Neural progenitor cell (in vitro differentiated cells): ENCODE results near the gene CNNM2. TPM values are rescaled to one million over a fixed set of nuclear protein-coding genes. Genes with fewer than 3 reads are reported as not detected.

ENCODE experiments used
- DNase-seq: peaks from one replicate; pipeline ENCODE4 v3.0.0-alpha.2; 2016; ENCODE audit warnings: low spot score
- H2AFZ ChIP-seq: fragments of 200-600 bp; sonication (generic); replicated peaks from 2 replicates; pipeline ENCODE4 v1.6.1; 2016; ENCODE audit warnings: antibody characterized with exemption
- H3F3A ChIP-seq: fragments of 200-600 bp; sonication (generic); 2 replicates; pipeline ENCODE4 v1.6.1; 2016; ENCODE audit warnings: antibody characterized with exemption, low read depth
- H3K27ac ChIP-seq: fragments of 200-600 bp; sonication (generic); 2 replicates; pipeline ENCODE4 v1.5.1; 2016; ENCODE audit warnings: mild to moderate bottlenecking
- H3K27me3 ChIP-seq: fragments of 200-600 bp; sonication (generic); 2 replicates; pipeline ENCODE4 v1.6.1; 2016; ENCODE audit warnings: mild to moderate bottlenecking, moderate library complexity
- H3K36me3 ChIP-seq: fragments of 200-600 bp; sonication (generic); 2 replicates; pipeline ENCODE4 v1.5.1; 2016
- H3K4me1 ChIP-seq: fragments of 200-600 bp; sonication (generic); 2 replicates; pipeline ENCODE4 v1.6.1; 2016; ENCODE audit warnings: mixed run types
- H3K4me2 ChIP-seq: fragments of 200-600 bp; sonication (generic); 2 replicates; pipeline ENCODE4 v1.6.1; 2016
- H3K4me3 ChIP-seq: fragments of 200-600 bp; sonication (generic); 2 replicates; pipeline ENCODE4 v1.5.1; 2016
- H3K79me2 ChIP-seq: fragments of 200-600 bp; sonication (generic); 2 replicates; pipeline ENCODE4 v1.6.1; 2016; ENCODE audit warnings: low read depth
- H3K9ac ChIP-seq: fragments of 200-600 bp; sonication (generic); 2 replicates; pipeline ENCODE4 v1.6.1; 2016
- H3K9me3 ChIP-seq: fragments of 200-600 bp; sonication (generic); 2 replicates; pipeline ENCODE4 v1.5.1; 2016; ENCODE audit warnings: low read depth
- H4K20me1 ChIP-seq: fragments of 200-600 bp; sonication (generic); 2 replicates; pipeline ENCODE4 v1.6.1; 2016; ENCODE audit warnings: low read depth
- H3K27ac Mint-ChIP-seq: 3 replicates; pipeline ENCODE4 v1.8.0; 2021; ENCODE audit warnings: mixed read lengths
- H3K27me3 Mint-ChIP-seq: 2 replicates; pipeline ENCODE4 v1.8.0; 2022; ENCODE audit warnings: low read depth, mild to moderate bottlenecking, inconsistent platforms, moderate library complexity, mixed read lengths; ENCODE audit not compliant: insufficient read depth
- H3K36me3 Mint-ChIP-seq: 3 replicates; pipeline ENCODE4 v1.8.0; 2021; ENCODE audit warnings: mixed read lengths
- H3K4me1 Mint-ChIP-seq: 3 replicates; pipeline ENCODE4 v1.8.0; 2021; ENCODE audit warnings: mixed read lengths
- H3K4me3 Mint-ChIP-seq: 3 replicates; pipeline ENCODE4 v1.8.0; 2021; ENCODE audit warnings: mild to moderate bottlenecking, moderate library complexity, mixed read lengths
- H3K9me3 Mint-ChIP-seq: 3 replicates; pipeline ENCODE4 v1.8.0; 2020; ENCODE audit warnings: mixed read lengths
- CTCF ChIP-seq: fragments of 200-600 bp; sonication (generic); IDR thresholded peaks from 2 replicates; pipeline ENCODE4 v1.5.1; 2017; ENCODE audit warnings: antibody characterized with exemption, mild to moderate bottlenecking
- EZH2 ChIP-seq: fragments of 200-600 bp; sonication (generic); IDR thresholded peaks from 2 replicates; pipeline ENCODE4 v1.6.1; 2017; ENCODE audit warnings: antibody characterized with exemption, mild to moderate bottlenecking, moderate library complexity
- EZH2phosphoT487 ChIP-seq: fragments of 200-600 bp; sonication (generic); IDR thresholded peaks from 2 replicates; pipeline ENCODE4 v1.6.1; 2017; ENCODE audit warnings: antibody characterized with exemption
- total RNA-seq: library from RNA; depleted of rRNA; stranded (reverse); fragments of >200 nt; gene quantifications from 2 replicates; pipeline ENCODE4 v1.2.3, GENCODE V29; 2015; ENCODE audit warnings: low replicate concordance

Gene CNNM2
- total RNA-seq, 1 donor from 2014 or later, result 11.4 TPM

GRCh38 chr10:103111918-103112877, 194.1 kb downstream of the CNNM2 start:
- H3K27ac Mint-ChIP-seq, result no peak overlapping the region
- Histone ChIP-seq H3K27ac (peak overlapping the region; percentile 57), H3K79me2 (peaks cover 5% of the 10 kb centered on the region)

GRCh38 chr10:103114876-103115275, 196.8 kb downstream of the CNNM2 start:
- Histone ChIP-seq H4K20me1 (no peaks in the 10 kb centered on the region), H3K36me3 (no peaks in the 10 kb centered on the region), H3F3A (no peaks in the 10 kb centered on the region), H3K27me3 (no peaks in the 10 kb centered on the region), H3K4me2 (no peak overlapping the region), H3K9me3 (no peaks in the 10 kb centered on the region), H3K4me3 (no peak overlapping the region), H3K79me2 (peaks cover 8% of the 10 kb centered on the region), H3K4me1 (peaks cover 22% of the 10 kb centered on the region), H3K9ac (no peak overlapping the region), H2AFZ (no peak overlapping the region), H3K27ac (no peak overlapping the region)
- H3K27ac Mint-ChIP-seq, result no peak overlapping the region
- DNase-seq, result no peak
- TF ChIP-seq CTCF (no peak), EZH2phosphoT487 (no peak), EZH2 (no peak)
- no peaks in the 10 kb centered on the region for H3K27me3 Mint-ChIP-seq
- H3K36me3 Mint-ChIP-seq, result peaks cover 2% of the 10 kb centered on the region
- H3K9me3 Mint-ChIP-seq, result no peaks in the 10 kb centered on the region
- no peak overlapping the region for H3K4me3 Mint-ChIP-seq
- H3K4me1 Mint-ChIP-seq, result peaks cover 6% of the 10 kb centered on the region

More at GRCh38 chr10:103111918-103112877, 194.1 kb downstream of the CNNM2 start:
- DNase-seq, result no peak
- no peaks in the 10 kb centered on the region for H3K9me3 ChIP-seq
- H3K36me3 Mint-ChIP-seq, result peaks cover 8% of the 10 kb centered on the region
- no peaks in the 10 kb centered on the region for H3K27me3 ChIP-seq
- no peak overlapping the region for H2AFZ ChIP-seq
- no peaks in the 10 kb centered on the region for H3K27me3 Mint-ChIP-seq
- H3K4me3 Mint-ChIP-seq, result no peak overlapping the region
- H3K36me3 ChIP-seq, result no peaks in the 10 kb centered on the region
- H3F3A ChIP-seq, result no peaks in the 10 kb centered on the region
- peaks cover 6% of the 10 kb centered on the region for H3K4me1 Mint-ChIP-seq
- H4K20me1 ChIP-seq, result no peaks in the 10 kb centered on the region
- peaks cover 19% of the 10 kb centered on the region for H3K4me1 ChIP-seq
- TF ChIP-seq CTCF (no peak), EZH2phosphoT487 (no peak), EZH2 (no peak)
- peak overlapping the region; percentile 48 for H3K4me2 ChIP-seq
- no peaks in the 10 kb centered on the region for H3K9me3 Mint-ChIP-seq
- no peak overlapping the region for H3K9ac ChIP-seq
- H3K4me3 ChIP-seq, result no peak overlapping the region

DNA sequence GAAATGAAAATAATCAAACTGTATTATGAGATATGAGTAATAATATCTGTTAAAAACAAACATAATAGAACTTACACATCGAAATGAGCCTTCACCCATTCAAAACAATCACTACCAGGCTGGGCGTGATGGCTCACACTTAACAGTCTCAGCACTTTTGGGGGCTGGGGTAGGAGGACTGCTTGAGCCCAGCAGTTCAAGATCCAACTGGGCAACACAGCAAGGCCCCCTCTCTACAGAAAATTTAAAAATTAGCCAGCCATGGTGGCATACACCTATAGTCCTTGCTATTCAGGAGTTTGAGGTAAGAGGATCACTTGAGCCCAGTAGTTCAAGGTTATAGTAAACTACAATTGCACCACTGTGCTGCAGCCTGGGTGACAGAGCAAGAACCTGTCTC, 199.2 kb downstream of the CNNM2 start:
- no peak overlapping the region for H3K4me2 ChIP-seq
- no peaks in the 10 kb centered on the region for H3K27me3 ChIP-seq
- no peaks in the 10 kb centered on the region for H4K20me1 ChIP-seq
- H3K4me1 ChIP-seq, result peaks cover 8% of the 10 kb centered on the region
- H2AFZ ChIP-seq, result no peak overlapping the region
- no peak overlapping the region for H3K4me3 ChIP-seq
- H3K36me3 ChIP-seq, result no peaks in the 10 kb centered on the region
- peaks cover 8% of the 10 kb centered on the region for H3K79me2 ChIP-seq
- Mint-ChIP-seq H3K9me3 (no peaks in the 10 kb centered on the region), H3K4me3 (no peak overlapping the region), H3K27me3 (no peaks in the 10 kb centered on the region), H3K36me3 (no peaks in the 10 kb centered on the region), H3K4me1 (no peaks in the 10 kb centered on the region), H3K27ac (no peak overlapping the region)
- no peak overlapping the region for H3K9ac ChIP-seq
- DNase-seq, result no peak
- no peak overlapping the region for H3K27ac ChIP-seq
- H3K9me3 ChIP-seq, result no peaks in the 10 kb centered on the region
- TF ChIP-seq EZH2, result no peak
- TF ChIP-seq EZH2phosphoT487, result no peak
- no peak for TF ChIP-seq CTCF
- H3F3A ChIP-seq, result no peaks in the 10 kb centered on the region
